ENCODE data around the gene ARHGAP45. TPM values are rescaled to one million over a fixed set of nuclear protein-coding genes. Genes with fewer than 3 reads are reported as not detected.
A peak's percentile ranks its signal among the peaks of the same experiment; 100 is the strongest.

The ARHGAP45 gene
- total RNA-seq, 6 experiments from 2014 or later: 4.2 to 10.0 (median 7.3) TPM

- Histone ChIP-seq H3K27ac (no peak overlapping the region), H3K9me3 (no peaks in the 10 kb centered on the region), H3K36me3 (no peaks in the 10 kb centered on the region), H3K27me3 (no peaks in the 10 kb centered on the region), H3K4me3 (no peak overlapping the region), H3K4me1 (peaks cover 0 to 18% (median 6%) of the 10 kb centered on the region in 4 donors)
- peak in 1 of 3 donors; percentile 56 for DNase-seq
- ATAC-seq: no peak
- intact Hi-C loops (cut with DNase I): no loop called here
- WGBS (ENCODE audit: insufficient coverage, low coverage, low lambda C conversion rate, missing lambda C conversion rate): 92% methylated on average over 12 of the region's 50 CpGs
- TF ChIP-seq, protein P1, sequence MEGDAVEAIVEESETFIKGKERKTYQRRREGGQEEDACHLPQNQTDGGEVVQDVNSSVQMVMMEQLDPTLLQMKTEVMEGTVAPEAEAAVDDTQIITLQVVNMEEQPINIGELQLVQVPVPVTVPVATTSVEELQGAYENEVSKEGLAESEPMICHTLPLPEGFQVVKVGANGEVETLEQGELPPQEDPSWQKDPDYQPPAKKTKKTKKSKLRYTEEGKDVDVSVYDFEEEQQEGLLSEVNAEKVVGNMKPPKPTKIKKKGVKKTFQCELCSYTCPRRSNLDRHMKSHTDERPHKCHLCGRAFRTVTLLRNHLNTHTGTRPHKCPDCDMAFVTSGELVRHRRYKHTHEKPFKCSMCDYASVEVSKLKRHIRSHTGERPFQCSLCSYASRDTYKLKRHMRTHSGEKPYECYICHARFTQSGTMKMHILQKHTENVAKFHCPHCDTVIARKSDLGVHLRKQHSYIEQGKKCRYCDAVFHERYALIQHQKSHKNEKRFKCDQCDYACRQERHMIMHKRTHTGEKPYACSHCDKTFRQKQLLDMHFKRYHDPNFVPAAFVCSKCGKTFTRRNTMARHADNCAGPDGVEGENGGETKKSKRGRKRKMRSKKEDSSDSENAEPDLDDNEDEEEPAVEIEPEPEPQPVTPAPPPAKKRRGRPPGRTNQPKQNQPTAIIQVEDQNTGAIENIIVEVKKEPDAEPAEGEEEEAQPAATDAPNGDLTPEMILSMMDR (IDR thresholded peaks at IDR 0.05): no peak
- no peak for TF ChIP-seq POLR2A (IDR thresholded peaks at IDR 0.05)
Observed at GRCh38 chr19:1080360-1081161, 13.6 kb downstream of the ARHGAP45 start.

GRCh38 chr19:1081301-1082164 lies 14.6 kb downstream of the ARHGAP45 start:
- Histone ChIP-seq H3K27me3 (no peaks in the 10 kb centered on the region), H3K27ac (no peak overlapping the region), H3K9me3 (no peaks in the 10 kb centered on the region), H3K4me3 (no peak overlapping the region), H3K36me3 (peaks cover 0 to under 1% (median 0%) of the 10 kb centered on the region in 4 donors), H3K4me1 (peaks cover 0 to 14% (median 3%) of the 10 kb centered on the region in 4 donors)
- ATAC-seq (peak in 2 of 4 donors; percentile 1 to 36), DNase-seq (peak in 2 of 3 donors; percentile 29 to 72)
- intact Hi-C loops (cut with DNase I): no loop called here
- TF ChIP-seq, protein P1 (IDR thresholded peaks at IDR 0.05): no peak
- no peak for TF ChIP-seq POLR2A (IDR thresholded peaks at IDR 0.05)
- WGBS (ENCODE audit: insufficient coverage, low coverage, low lambda C conversion rate, missing lambda C conversion rate): 66% methylated on average over 19 of the region's 58 CpGs

GRCh38 chr19:1082165-1082927 lies 15.4 kb downstream of the ARHGAP45 start:
- H3K36me3 ChIP-seq: peaks cover 0 to 5% (median 0%) of the 10 kb centered on the region in 4 donors
- H3K4me1 ChIP-seq: peaks cover 0 to 14% (median 3%) of the 10 kb centered on the region in 4 donors
- WGBS (ENCODE audit: insufficient coverage, low coverage, low lambda C conversion rate, missing lambda C conversion rate): 26% methylated on average over 21 of the region's 51 CpGs
- intact Hi-C loops (cut with DNase I): no loop called here
- H3K27ac ChIP-seq: no peak overlapping the region
- H3K9me3 ChIP-seq: no peaks in the 10 kb centered on the region
- TF ChIP-seq, protein P1 (IDR thresholded peaks at IDR 0.05): no peak
- no peak for TF ChIP-seq POLR2A (IDR thresholded peaks at IDR 0.05)
- H3K4me3 ChIP-seq: peak overlapping the region in 1 of 3 donors; percentile 18
- peak; percentile 79 to 88 (median 86) for DNase-seq
- peak; percentile 76 to 82 (median 78) for ATAC-seq
- H3K27me3 ChIP-seq: no peaks in the 10 kb centered on the region

Measured in right lobe of liver (tissue), 6 donors.